ENCODE results near the gene ZNF318. TPM values are rescaled to one million over a fixed set of nuclear protein-coding genes. Genes with fewer than 3 reads are reported as not detected.

ZNF318 gene
- total and polyA plus RNA-seq, 2 donors (not counting 1 experiment from before 2014, with no cell fraction given): 79.7 to 91.8 TPM

GRCh38 chr6:43401730-43402129 lies 32.3 kb upstream of the ZNF318 start:
- TF ChIP-seq EZH2 (IDR thresholded peaks at IDR 0.05; ENCODE audit: borderline replicate concordance, insufficient read depth, low read depth, low read length, poor library complexity, severe bottlenecking): no peak
- no peak for TF ChIP-seq CTCF (IDR thresholded peaks at IDR 0.05)
- Histone ChIP-seq H3K4me2 (replicated peaks; ENCODE audit: low read depth, low read length, poor library complexity, severe bottlenecking) (no peak overlapping the region), H3K36me3 (replicated peaks in 1 of 2; ENCODE audit: control extremely low read depth in 1 of 2, control insufficient read depth in 1 of 2, extremely low read depth in 1 of 2, insufficient read depth in 2 of 2, low read length in 1 of 2) (no peaks in the 10 kb centered on the region), H3K9ac (ENCODE audit: low read length) (no peak overlapping the region), H2AFZ (ENCODE audit: insufficient read depth, low read depth, low read length, poor library complexity, severe bottlenecking) (no peak overlapping the region), H4K20me1 (ENCODE audit: control insufficient read depth, insufficient read depth, low read length, poor library complexity, severe bottlenecking) (no peaks in the 10 kb centered on the region), H3K9me3 (ENCODE audit: control extremely low read depth in 1 of 3, control insufficient read depth in 2 of 3, insufficient read depth in 1 of 3, low read length in 2 of 3) (no peaks in the 10 kb centered on the region), H3K79me2 (ENCODE audit: control insufficient read depth, insufficient read depth, low read length) (no peaks in the 10 kb centered on the region), H3K27me3 (replicated peaks in 1 of 4; ENCODE audit: control extremely low read depth in 1 of 4, control insufficient read depth in 3 of 4, insufficient read depth in 4 of 4, low read length in 3 of 4) (peaks cover 0 to 5% (median 2%) of the 10 kb centered on the region in 4 experiments), H3K4me1 (ENCODE audit: control insufficient read depth in 2 of 2, insufficient read depth in 2 of 2, low read length in 2 of 2) (peaks cover 6 to 8% of the 10 kb centered on the region in 2 donors), H3K27ac (ENCODE audit: low read length in 2 of 2) (no peak overlapping the region), H3K4me3 (ENCODE audit: control extremely low read depth in 1 of 5, extremely low read depth in 1 of 5, insufficient read depth in 1 of 5, low read depth in 2 of 5, low read length in 4 of 5) (no peak overlapping the region)
- H3K27ac Mint-ChIP-seq: no peak overlapping the region
- ATAC-seq (ENCODE audit: low read depth) (no peak), DNase-seq (no peak)
- ChIA-PET POLR2A (no interaction called here), CTCF (interaction anchor here (0.5 to 0.9 kb wide), 3 partner anchors 18 to 170 kb away, joined by 3 to 6 read pairs (median 5); no protein-coding TSS in a partner anchor)
- no peak overlapping the region for H3K4me3 Mint-ChIP-seq
- H3K27me3 Mint-ChIP-seq: peaks cover 32% of the 10 kb centered on the region
- no peaks in the 10 kb centered on the region for H3K9me3 Mint-ChIP-seq (ENCODE audit: insufficient read depth)
- 86% methylated on average over 3 of the region's 3 CpGs for WGBS (ENCODE audit: insufficient coverage)
- H3K4me1 Mint-ChIP-seq: peaks cover 11% of the 10 kb centered on the region
- intact Hi-C loops (cut with micrococcal nuclease): no loop called here

GRCh38 chr6:43399932-43400487 lies 30.6 kb upstream of the ZNF318 start:
- intact Hi-C loops (cut with micrococcal nuclease): loop anchor here (2.0 kb wide), 1 partner anchor 33 kb away; no protein-coding TSS in a partner anchor
- no peak for TF ChIP-seq EZH2 (IDR thresholded peaks at IDR 0.05; ENCODE audit: borderline replicate concordance, insufficient read depth, low read depth, low read length, poor library complexity, severe bottlenecking)
- TF ChIP-seq CTCF (IDR thresholded peaks at IDR 0.05): no peak
- H3K4me3 Mint-ChIP-seq: no peak overlapping the region
- ChIA-PET POLR2A (interaction anchor here (0.6 kb wide), 1 partner anchor 77 kb away, joined by 5 read pairs; no protein-coding TSS in a partner anchor), CTCF (interaction anchor here (0.9 to 5.0 kb wide), 6 partner anchors 10 to 172 kb away, joined by 3 to 73 read pairs (median 16); partner anchors contain the start of genes DNPH1 and LRRC73)
- H3K9me3 Mint-ChIP-seq (ENCODE audit: insufficient read depth): no peaks in the 10 kb centered on the region
- WGBS (ENCODE audit: insufficient coverage): no CpG with 5 or more reads among the region's 3 CpGs
- Histone ChIP-seq H3K4me1 (ENCODE audit: control insufficient read depth in 2 of 2, insufficient read depth in 2 of 2, low read length in 2 of 2) (peaks cover 6 to 8% of the 10 kb centered on the region in 2 donors), H2AFZ (ENCODE audit: insufficient read depth, low read depth, low read length, poor library complexity, severe bottlenecking) (no peak overlapping the region), H4K20me1 (ENCODE audit: control insufficient read depth, insufficient read depth, low read length, poor library complexity, severe bottlenecking) (no peaks in the 10 kb centered on the region), H3K4me2 (replicated peaks; ENCODE audit: low read depth, low read length, poor library complexity, severe bottlenecking) (no peak overlapping the region), H3K27me3 (replicated peaks in 1 of 4; ENCODE audit: control extremely low read depth in 1 of 4, control insufficient read depth in 3 of 4, insufficient read depth in 4 of 4, low read length in 3 of 4) (peaks cover 0 to 4% (median under 1%) of the 10 kb centered on the region in 4 experiments), H3K27ac (ENCODE audit: low read length in 2 of 2) (no peak overlapping the region), H3K36me3 (replicated peaks in 1 of 2; ENCODE audit: control extremely low read depth in 1 of 2, control insufficient read depth in 1 of 2, extremely low read depth in 1 of 2, insufficient read depth in 2 of 2, low read length in 1 of 2) (no peaks in the 10 kb centered on the region), H3K9ac (ENCODE audit: low read length) (no peak overlapping the region), H3K9me3 (ENCODE audit: control extremely low read depth in 1 of 3, control insufficient read depth in 2 of 3, insufficient read depth in 1 of 3, low read length in 2 of 3) (no peaks in the 10 kb centered on the region), H3K79me2 (ENCODE audit: control insufficient read depth, insufficient read depth, low read length) (no peaks in the 10 kb centered on the region), H3K4me3 (ENCODE audit: control extremely low read depth in 1 of 5, extremely low read depth in 1 of 5, insufficient read depth in 1 of 5, low read depth in 2 of 5, low read length in 4 of 5) (no peak overlapping the region)
- H3K4me1 Mint-ChIP-seq: peaks cover 11% of the 10 kb centered on the region
- peaks cover 18% of the 10 kb centered on the region for H3K27me3 Mint-ChIP-seq
- ATAC-seq (ENCODE audit: low read depth) (no peak), DNase-seq (no peak)
- no peak overlapping the region for H3K27ac Mint-ChIP-seq

Data from B cell (primary cell).